Fibroblast of mammary gland (primary cell): Measurements from ENCODE around the gene DNASE1L2.

Experiments used
- DNase-seq: peaks from one replicate; pipeline ENCODE4 v3.0.0-alpha.2; 2010; ENCODE audit warnings: low read depth
- H3K4me3 ChIP-seq: 2 replicates; pipeline ENCODE4 v1.5.1; 2011; ENCODE audit warnings: low read depth, mild to moderate bottlenecking, low read length, moderate library complexity; ENCODE audit not compliant: control insufficient read depth
- TF ChIP-seq, protein P1 (sequence below): conservative IDR thresholded peaks from 2 replicates; pipeline ENCODE4 v1.5.1; 2011; ENCODE audit warnings: low read depth, low read length, inconsistent platforms; ENCODE audit not compliant: control insufficient read depth, insufficient read depth

DNASE1L2 gene

DNA sequence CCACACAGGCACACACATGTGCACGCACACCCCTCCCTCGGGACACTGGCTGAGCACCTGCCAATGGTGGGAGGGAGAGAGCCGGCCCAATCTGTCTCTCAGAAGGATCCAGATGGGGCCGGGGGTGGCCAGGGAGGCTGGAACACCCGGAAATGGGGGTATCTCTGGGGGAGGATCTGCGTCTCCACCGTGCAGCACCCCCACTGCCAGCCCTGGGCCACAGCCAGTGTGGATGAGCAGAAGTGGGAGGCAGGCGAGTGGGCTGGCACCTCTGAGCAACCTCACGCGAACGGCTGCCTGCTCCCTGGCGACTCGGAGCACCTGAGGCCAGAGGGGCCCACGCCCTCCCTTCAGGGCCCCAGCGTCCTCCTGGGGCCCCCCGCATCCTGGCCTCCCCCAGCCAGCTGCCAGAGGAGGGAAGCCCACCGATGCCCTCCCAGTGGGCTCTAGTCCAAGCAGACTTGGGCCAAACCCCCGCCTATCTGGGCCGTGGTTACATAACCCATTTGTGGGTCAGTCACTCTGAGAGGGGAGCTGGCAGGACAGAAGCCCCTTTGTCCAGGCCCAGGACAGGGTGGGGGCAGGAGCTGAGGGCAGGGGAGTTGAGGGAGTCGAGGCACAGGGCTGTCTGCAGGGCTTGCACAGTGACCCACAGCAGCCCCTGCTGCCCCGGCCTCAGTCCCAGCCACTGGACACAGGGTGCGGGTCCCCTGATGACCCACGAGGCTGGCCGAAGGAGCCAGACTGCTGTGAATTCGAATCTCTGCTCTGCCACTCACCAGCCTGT, 45.4 kb upstream of the DNASE1L2 start:
- TF ChIP-seq, protein P1, sequence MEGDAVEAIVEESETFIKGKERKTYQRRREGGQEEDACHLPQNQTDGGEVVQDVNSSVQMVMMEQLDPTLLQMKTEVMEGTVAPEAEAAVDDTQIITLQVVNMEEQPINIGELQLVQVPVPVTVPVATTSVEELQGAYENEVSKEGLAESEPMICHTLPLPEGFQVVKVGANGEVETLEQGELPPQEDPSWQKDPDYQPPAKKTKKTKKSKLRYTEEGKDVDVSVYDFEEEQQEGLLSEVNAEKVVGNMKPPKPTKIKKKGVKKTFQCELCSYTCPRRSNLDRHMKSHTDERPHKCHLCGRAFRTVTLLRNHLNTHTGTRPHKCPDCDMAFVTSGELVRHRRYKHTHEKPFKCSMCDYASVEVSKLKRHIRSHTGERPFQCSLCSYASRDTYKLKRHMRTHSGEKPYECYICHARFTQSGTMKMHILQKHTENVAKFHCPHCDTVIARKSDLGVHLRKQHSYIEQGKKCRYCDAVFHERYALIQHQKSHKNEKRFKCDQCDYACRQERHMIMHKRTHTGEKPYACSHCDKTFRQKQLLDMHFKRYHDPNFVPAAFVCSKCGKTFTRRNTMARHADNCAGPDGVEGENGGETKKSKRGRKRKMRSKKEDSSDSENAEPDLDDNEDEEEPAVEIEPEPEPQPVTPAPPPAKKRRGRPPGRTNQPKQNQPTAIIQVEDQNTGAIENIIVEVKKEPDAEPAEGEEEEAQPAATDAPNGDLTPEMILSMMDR: no peak
- DNase-seq: no peak
- no peak overlapping the region for H3K4me3 ChIP-seq

GRCh38 chr16:2191446-2191706, 44.9 kb upstream of the DNASE1L2 start:
- DNase-seq: no peak
- no peak overlapping the region for H3K4me3 ChIP-seq
- TF ChIP-seq, protein P1: no peak

DNA sequence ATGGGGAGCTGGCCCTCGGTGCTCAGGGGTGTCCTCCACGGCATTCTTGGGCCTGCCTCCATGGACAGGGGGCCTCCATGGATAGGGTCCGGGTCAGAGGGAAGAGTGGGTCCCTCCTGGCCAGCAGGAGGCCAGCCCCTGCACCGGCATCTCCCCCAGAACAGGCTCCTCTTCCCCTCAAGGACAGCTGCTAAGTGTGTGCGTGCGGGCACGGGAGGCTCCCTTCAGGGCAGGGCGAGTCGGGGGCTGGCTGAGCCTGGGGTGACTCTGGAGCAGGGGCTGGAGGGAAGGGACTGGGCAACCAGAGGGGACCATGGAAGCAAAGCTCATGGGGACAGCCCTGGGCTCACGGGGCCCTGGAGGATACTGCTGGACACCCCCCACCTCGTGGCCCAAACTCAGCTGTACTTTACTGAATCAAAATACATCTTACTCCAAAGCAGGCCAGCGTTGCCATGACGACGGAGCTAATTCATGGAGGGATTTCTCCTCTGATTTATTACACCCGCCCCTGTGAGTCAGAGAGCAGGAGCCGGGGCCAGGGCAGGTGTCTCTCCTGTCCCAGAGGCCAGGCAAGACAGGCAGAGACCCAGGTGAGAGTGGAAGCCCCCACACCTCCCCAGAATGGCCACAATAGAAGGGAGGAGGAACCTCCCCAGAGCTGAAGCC, 41.9 kb upstream of the DNASE1L2 start:
- peak; percentile 53 for DNase-seq
- TF ChIP-seq, protein P1: no peak
- no peak overlapping the region for H3K4me3 ChIP-seq

- no peak overlapping the region for H3K4me3 ChIP-seq
- TF ChIP-seq, protein P1: peak; percentile 34
- DNase-seq: peak; percentile 45
Observed at GRCh38 chr16:2194852-2195321, 41.4 kb upstream of the DNASE1L2 start.

GRCh38 chr16:2195322-2196161, 40.7 kb upstream of the DNASE1L2 start:
- no peak overlapping the region for H3K4me3 ChIP-seq
- no peak for DNase-seq

More at GRCh38 chr16:2195322-2196161, 40.7 kb upstream of the DNASE1L2 start:
- TF ChIP-seq, protein P1: no peak
